Endothelial cell of umbilical vein (primary cell): ENCODE data around the gene PROCR. TPM values are rescaled to one million over a fixed set of nuclear protein-coding genes. Genes with fewer than 3 reads are reported as not detected.

ENCODE experiments used
- BruUV-seq: library from RNA; stranded (reverse); fragments of 400-500 nt; replicated peaks from 2 replicates; lab custom pipeline; 2021; lab: Mats Ljungman, UMichigan
- CTCF ChIA-PET: fragments of 300-600, 350-600 bp; sonication (Branson Sonifier 250); formaldehyde crosslinking; loops from one replicate; lab custom pipeline; 2021; ENCODE audit warnings: antibody characterized with exemption, inconsistent platforms; lab: Charles Lee
- POLR2A ChIA-PET: fragments of 300-600, 350-600 bp; sonication (Branson Sonifier 250); formaldehyde crosslinking; loops from one replicate; lab custom pipeline; 2021; ENCODE audit warnings: antibody characterized with exemption, inconsistent platforms; lab: Charles Lee
- DNase-seq: peaks from one replicate; pipeline ENCODE4 v3.0.0-alpha.2; 2011; ENCODE audit warnings: low read depth, low spot score
- FAIRE-seq: peaks from 2 replicates; lab custom pipeline; 2011; peaks lifted over from hg19 to GRCh38; lab: Jason Lieb, UNC
- H2AFZ ChIP-seq: 2 replicates; pipeline ENCODE4 v1.6.0; 2012; ENCODE audit warnings: low read depth, low read length, control low read depth, inconsistent platforms
- H3K27ac ChIP-seq: 2 replicates; pipeline ENCODE4 v1.5.1; 2011; ENCODE audit warnings: low read depth, mild to moderate bottlenecking, control low read depth, low read length, moderate library complexity; ENCODE audit not compliant: insufficient read depth
- H3K27me3 ChIP-seq, 2 experiments: 2 replicates each; pipeline versions ENCODE4 v1.6.0 to v1.6.1; 2011; ENCODE audit warnings: low read length in 2 of 2, mixed read lengths in 1 of 2; ENCODE audit not compliant: control insufficient read depth in 2 of 2, insufficient read depth in 2 of 2
- H3K36me3 ChIP-seq, 2 experiments: 2 replicates in 1 of 2; 3 replicates in 1 of 2; pipeline ENCODE4 v1.5.1; 2011; ENCODE audit warnings: low read length in 2 of 2, mild to moderate bottlenecking in 1 of 2, moderate library complexity in 1 of 2; ENCODE audit not compliant: control insufficient read depth in 2 of 2, insufficient read depth in 2 of 2; ENCODE audit errors: extremely low read depth in 1 of 2
- H3K4me1 ChIP-seq: 3 replicates; pipeline ENCODE4 v1.5.1; 2011; ENCODE audit warnings: mild to moderate bottlenecking, low read length; ENCODE audit not compliant: control insufficient read depth, insufficient read depth; ENCODE audit errors: extremely low read depth
- H3K4me2 ChIP-seq: 2 replicates; pipeline ENCODE4 v1.6.1; 2011; ENCODE audit warnings: low read length, control low read depth, mixed read lengths; ENCODE audit not compliant: insufficient read depth
- H3K4me3 ChIP-seq, 3 experiments: fragments of 200-600 bp in 1 of 3; sonication (generic), shearing (Covaris generic) in 1 of 3; replicated peaks in 1 of 3; 2 replicates each; pipeline ENCODE4 v1.5.1; 2011 to 2016; ENCODE audit warnings: control low read depth in 3 of 3, low read length in 3 of 3, mild to moderate bottlenecking in 2 of 3, inconsistent platforms in 1 of 3, low read depth in 1 of 3, moderate library complexity in 1 of 3; ENCODE audit not compliant: insufficient read depth in 1 of 3
- H3K79me2 ChIP-seq: 2 replicates; pipeline ENCODE4 v1.6.0; 2012; ENCODE audit warnings: low read length, inconsistent platforms; ENCODE audit not compliant: control insufficient read depth, insufficient read depth
- H3K9ac ChIP-seq: replicated peaks from 2 replicates; pipeline ENCODE3; 2011; ENCODE audit warnings: low read length, control low read depth; ENCODE audit not compliant: insufficient read depth; ENCODE audit errors: extremely low read depth
- H3K9me1 ChIP-seq: replicated peaks from 3 replicates; pipeline ENCODE4 v1.6.0; 2011; ENCODE audit warnings: mild to moderate bottlenecking, low read length; ENCODE audit not compliant: control insufficient read depth, insufficient read depth; ENCODE audit errors: extremely low read depth
- H3K9me3 ChIP-seq: replicated peaks from 2 replicates; pipeline ENCODE4 v1.5.1; 2012; ENCODE audit warnings: low read length, inconsistent platforms; ENCODE audit not compliant: control insufficient read depth, insufficient read depth
- H4K20me1 ChIP-seq: replicated peaks from 2 replicates; pipeline ENCODE3; 2011; ENCODE audit warnings: mild to moderate bottlenecking, low read length; ENCODE audit not compliant: control insufficient read depth, insufficient read depth; ENCODE audit errors: extremely low read depth
- FOS ChIP-seq: IDR thresholded peaks from 2 replicates; pipeline ENCODE4 v1.6.1; 2011; ENCODE audit warnings: mild to moderate bottlenecking, low read length, moderate library complexity, borderline replicate concordance; ENCODE audit not compliant: insufficient read depth
- JUN ChIP-seq: IDR thresholded peaks from 2 replicates; pipeline ENCODE4 v1.6.1; 2011; ENCODE audit warnings: borderline replicate concordance, low read depth; ENCODE audit not compliant: insufficient read length, insufficient read depth
- POLR2A ChIP-seq: IDR thresholded peaks from 2 replicates; pipeline ENCODE4 v1.6.1; 2012; ENCODE audit warnings: low read depth, mild to moderate bottlenecking, control low read depth, low read length
- POLR2AphosphoS5 ChIP-seq: IDR thresholded peaks from 2 replicates; pipeline ENCODE4 v1.6.1; 2012; ENCODE audit warnings: low read depth, mild to moderate bottlenecking, control low read depth, low read length, moderate library complexity; ENCODE audit not compliant: insufficient read depth
- dilution Hi-C: fragments of 300-500 bp; cut with MboI; formaldehyde crosslinking; loops from one replicate; pipeline ENCODE4 v1.15.0; 2019; ENCODE audit warnings: low sequenced_read_pairs; ENCODE audit not compliant: extremely low pct_ligation_motif_present
- intact Hi-C: fragments of 100-400 bp; cut with micrococcal nuclease; formaldehyde crosslinking; loops from one replicate; pipeline ENCODE4 v1.10.0; 2022
- polyA plus RNA-seq, 4 experiments: library from polyadenylated mRNA; depleted of rRNA in 3 of 4; stranded (reverse) in 3 of 4; unstranded in 1 of 4; fragments of >200 nt; gene quantifications; 2 replicates each; pipeline versions ENCODE4 v1.2.1 to v1.2.3, GENCODE V29; 2011 to 2012; ENCODE audit warnings: missing spikeins in 1 of 4
- small RNA-seq: library from RNA; depleted of rRNA; stranded (forward); fragments of <200 nt; gene quantifications from one replicate; pipeline ENCODE3, GENCODE V24; 2012; ENCODE audit warnings: low replicate concordance, low read depth; ENCODE audit not compliant: insufficient read depth, insufficient read length
- total RNA-seq: library from RNA; stranded (reverse); gene quantifications from 2 replicates; pipeline ENCODE4 v1.2.3, GENCODE V29; 2021

Gene PROCR
- total and polyA plus RNA-seq, 2 donors (not counting 3 experiments of a cell fraction or from before 2014, with no cell fraction given) = 251 to 376 TPM

DNA sequence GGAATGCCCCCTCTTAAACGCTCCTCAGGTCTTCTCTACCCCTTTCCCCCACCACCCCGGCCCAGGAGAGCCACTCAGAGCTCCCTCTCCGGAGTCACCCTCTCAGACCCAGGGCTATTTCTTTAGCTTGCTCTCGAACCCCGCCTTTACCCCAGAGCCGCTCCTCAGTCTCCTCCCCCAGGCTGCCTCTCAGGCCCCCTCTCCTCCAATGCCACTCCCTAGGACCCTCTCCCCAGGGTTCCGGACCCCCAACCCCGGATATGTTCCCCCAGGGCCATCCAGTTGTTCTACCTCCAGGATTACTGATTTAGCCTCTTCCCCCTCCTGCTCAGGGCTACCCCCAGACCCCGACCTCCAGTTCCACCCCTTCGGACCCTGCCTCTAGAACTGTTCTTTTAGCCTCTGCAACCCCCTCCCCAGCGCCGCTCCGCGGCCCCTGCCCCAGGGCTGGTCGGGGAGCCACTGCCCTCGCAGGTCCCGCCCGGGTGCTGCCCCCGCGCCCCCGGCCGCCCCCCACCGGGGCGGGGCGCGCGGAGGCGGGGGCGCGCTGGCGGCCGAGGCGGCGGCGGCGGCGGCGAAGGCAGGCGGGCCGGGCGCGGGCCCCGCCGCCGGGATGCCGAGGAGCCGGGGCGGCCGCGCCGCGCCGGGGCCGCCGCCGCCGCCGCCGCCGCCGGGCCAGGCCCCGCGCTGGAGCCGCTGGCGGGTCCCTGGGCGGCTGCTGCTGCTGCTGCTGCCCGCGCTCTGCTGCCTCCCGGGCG, 54.4 kb downstream of the PROCR start, which contains the start of gene MMP24:
MMP24 (plus strand) TSS at position 565 of the 758 bp plus-strand sequence; CDS start at position 614, 49 bp downstream.
- H3K79me2 ChIP-seq = no peaks in the 10 kb centered on the region
- no peaks in the 10 kb centered on the region for H3K9me3 ChIP-seq
- peaks cover 19% of the 10 kb centered on the region for H3K4me1 ChIP-seq
- intact Hi-C loops = no loop called here
- BruUV-seq = no TSS peak
- H3K27ac ChIP-seq = no peak within 1 kb of the TSS
- H3K4me2 ChIP-seq = peak within 1 kb of the TSS; percentile 75
- H3K4me3 ChIP-seq = peak within 1 kb of the TSS; percentile 13 to 29 (median 28)
- FAIRE-seq = no peak
- H3K36me3 ChIP-seq = no peaks in the 10 kb centered on the region
- no peaks in the 10 kb centered on the region for H3K9me1 ChIP-seq
- DNase-seq = no peak
- no peak within 1 kb of the TSS for H3K9ac ChIP-seq
- ChIA-PET POLR2A (no interaction called here), CTCF (interaction anchor here (0.5 to 3.3 kb wide), 10 partner anchors 11 to 213 kb away, joined by 3 to 15 read pairs (median 4); partner anchors contain the start of gene EDEM2)
- H4K20me1 ChIP-seq = no peaks in the 10 kb centered on the region
- no peak for TF ChIP-seq JUN
- no peak for TF ChIP-seq POLR2A
- TF ChIP-seq FOS = no peak
- TF ChIP-seq POLR2AphosphoS5 = no peak
- dilution Hi-C loops = no loop called here
- peak within 1 kb of the TSS; percentile 27 for H2AFZ ChIP-seq
- H3K27me3 ChIP-seq = peaks cover 8 to 14% of the 10 kb centered on the region in 2 experiments

Small RNAs within 50 kb of the gene (small RNA-seq; reads per million reads assigned to genes)
- gene MT1P3 = not detected
- not detected for gene RNA5SP483

Other genes with a start within 250 kb of the PROCR start
- 46.9 and 47.9 TPM in 2 replicates for gene GSS, start 216.3 kb upstream of the PROCR start, total RNA-seq
- 60.3 and 65.1 TPM in 2 replicates for gene GSS, start 216.3 kb upstream of the PROCR start, polyA plus RNA-seq
- 0.07 TPM in 1 of 2 replicates, not detected in the other for gene MYH7B, start 216.2 kb upstream of the PROCR start, total RNA-seq
- gene MYH7B, start 216.2 kb upstream of the PROCR start, polyA plus RNA-seq = 0.03 and 0.10 TPM in 2 replicates
- gene TRPC4AP, start 79.3 kb upstream of the PROCR start, total RNA-seq = 88.3 and 89.0 TPM in 2 replicates
- gene TRPC4AP, start 79.3 kb upstream of the PROCR start, polyA plus RNA-seq = 103 and 104 TPM in 2 replicates
- 37.5 and 39.5 TPM in 2 replicates for gene EDEM2, start 24.7 kb upstream of the PROCR start, total RNA-seq
- gene EDEM2, start 24.7 kb upstream of the PROCR start, polyA plus RNA-seq = 29.1 and 30.1 TPM in 2 replicates
- 0.27 and 0.32 TPM in 2 replicates for gene MMP24, start 54.6 kb downstream of the PROCR start, total RNA-seq
- gene MMP24, start 54.6 kb downstream of the PROCR start, polyA plus RNA-seq = 0.48 and 0.54 TPM in 2 replicates
- 52.8 and 55.6 TPM in 2 replicates for gene MMP24OS, start 106.0 kb downstream of the PROCR start, total RNA-seq
- 35.1 and 43.2 TPM in 2 replicates for gene MMP24OS, start 106.0 kb downstream of the PROCR start, polyA plus RNA-seq
- 124 and 153 TPM in 2 replicates for gene EIF6, start 112.7 kb downstream of the PROCR start, total RNA-seq
- 286 and 383 TPM in 2 replicates for gene EIF6, start 112.7 kb downstream of the PROCR start, polyA plus RNA-seq
- gene FAM83C, start 120.4 kb downstream of the PROCR start, total RNA-seq = not detected in 2 replicates
- not detected in 2 replicates for gene FAM83C, start 120.4 kb downstream of the PROCR start, polyA plus RNA-seq
- 31.5 and 48.4 TPM in 2 replicates for gene UQCC1, start 239.9 kb downstream of the PROCR start, total RNA-seq
- 20.0 and 21.6 TPM in 2 replicates for gene UQCC1, start 239.9 kb downstream of the PROCR start, polyA plus RNA-seq